Erythroblast (primary cell): Measurements from ENCODE around the gene SCNN1B.

Source experiments
- GATA1 ChIP-seq: IDR thresholded peaks from 2 replicates; pipeline ENCODE4 v1.6.1; 2011; ENCODE audit warnings: low read depth, mild to moderate bottlenecking, control low read depth, low read length, moderate library complexity
- POLR2A ChIP-seq: IDR thresholded peaks from 2 replicates; pipeline ENCODE4 v1.6.1; 2011; ENCODE audit warnings: mild to moderate bottlenecking, low read length

DNA sequence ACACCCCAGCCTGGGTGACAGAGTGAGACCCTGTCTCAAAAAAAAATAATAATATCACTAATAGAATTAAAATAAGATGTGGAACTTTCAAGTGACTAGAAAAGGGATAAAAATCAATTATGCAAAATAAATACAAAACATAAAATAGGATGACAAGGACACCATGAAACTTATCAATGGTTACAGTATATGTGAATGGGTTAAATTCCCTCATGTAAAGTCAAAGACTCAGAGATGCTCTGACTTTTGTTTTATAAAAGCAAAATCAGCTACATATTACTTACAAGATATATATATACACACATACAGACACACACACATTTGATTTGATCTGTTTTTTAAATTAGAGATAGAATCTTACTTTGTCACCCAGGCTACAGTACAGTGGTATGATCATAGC, 33.5 kb upstream of the SCNN1B start:
- TF ChIP-seq POLR2A (no peak), GATA1 (no peak)
